Iris pigment epithelial cell (primary cell): ENCODE measurements around the gene RBM20.

ENCODE experiments used
- DNase-seq: peaks from one replicate; pipeline ENCODE4 v3.0.0-alpha.2; 2011; ENCODE audit warnings: low read depth

The RBM20 gene

GRCh38 chr10:110813743-110814472, 169.8 kb downstream of the RBM20 start:
- no peak for DNase-seq

- no peak for DNase-seq
Measured at GRCh38 chr10:110815354-110816004, 171.3 kb downstream of the RBM20 start.

GRCh38 chr10:110817614-110818013, 173.5 kb downstream of the RBM20 start:
- DNase-seq, result no peak

- peak; percentile 21 for DNase-seq
Measured at GRCh38 chr10:110818311-110819256, 174.4 kb downstream of the RBM20 start.

GRCh38 chr10:110820321-110820814, 176.2 kb downstream of the RBM20 start:
- DNase-seq, result no peak

- DNase-seq, result no peak
Measured at GRCh38 chr10:110821508-110821907, 177.4 kb downstream of the RBM20 start.

DNA sequence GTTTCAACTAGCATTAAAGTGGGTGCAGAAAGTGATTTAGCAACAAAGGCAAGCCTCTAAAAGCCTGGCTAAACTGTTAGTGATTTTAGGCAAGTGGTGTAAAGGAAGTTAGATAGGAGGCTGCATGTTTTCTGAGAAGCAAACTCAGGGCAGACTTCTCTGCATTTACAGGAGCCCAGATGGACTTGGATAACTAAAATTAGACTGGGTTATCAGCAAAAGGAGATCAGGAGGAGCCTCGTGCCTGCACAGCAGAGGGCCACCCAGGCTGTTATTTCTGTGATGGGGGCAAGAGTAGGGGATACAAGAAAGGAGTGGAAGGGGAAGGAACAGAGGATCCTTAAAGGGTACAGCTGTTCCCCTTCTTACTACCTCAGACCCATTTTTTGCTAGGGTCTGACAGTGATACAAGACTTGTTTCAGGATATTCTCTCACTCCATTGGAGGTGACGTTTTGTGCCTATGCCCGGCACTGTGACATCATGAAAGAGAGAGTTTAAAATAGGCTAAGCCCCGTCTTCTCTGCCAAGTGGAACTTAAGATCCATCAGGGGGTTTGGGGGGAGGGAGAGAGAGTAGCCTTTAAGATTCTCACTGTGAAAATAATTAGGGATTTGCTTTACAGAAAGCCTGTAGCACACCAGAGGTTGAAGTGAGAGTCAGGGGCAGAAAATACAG, 178.0 kb downstream of the RBM20 start:
- no peak for DNase-seq

DNA sequence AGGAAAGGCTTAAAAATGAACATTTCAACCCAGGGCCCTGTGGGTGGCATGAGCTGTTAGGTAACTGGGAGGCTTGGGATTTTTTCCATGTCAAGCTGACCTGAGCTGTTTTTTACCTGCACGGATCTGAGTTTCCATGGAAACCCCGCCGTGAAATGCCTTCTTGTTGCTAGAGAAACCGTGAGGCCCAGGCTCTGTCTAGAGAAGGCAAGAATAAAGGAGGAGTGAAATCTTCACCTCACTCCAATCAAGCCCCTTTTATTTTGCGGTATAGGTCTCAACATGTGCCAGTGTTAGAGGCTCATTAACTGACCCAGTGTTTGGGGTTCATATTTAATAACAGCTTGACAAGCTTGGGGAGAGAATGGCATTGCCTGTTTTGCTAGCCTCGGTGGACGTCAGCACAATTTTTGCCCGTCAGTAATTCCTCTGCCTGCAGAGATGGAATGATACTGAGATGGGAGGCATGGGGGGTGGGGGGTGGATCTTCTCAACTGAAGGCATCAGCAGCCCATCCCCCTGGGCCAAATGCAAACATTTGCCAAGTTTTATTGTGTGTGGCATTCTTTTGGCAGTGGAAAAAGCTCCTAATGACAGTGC, 178.7 kb downstream of the RBM20 start:
- no peak for DNase-seq

GRCh38 chr10:110824152-110824441, 180.0 kb downstream of the RBM20 start:
- DNase-seq, result no peak

- no peak for DNase-seq
Measured at GRCh38 chr10:110824660-110825059, 180.5 kb downstream of the RBM20 start.

DNA sequence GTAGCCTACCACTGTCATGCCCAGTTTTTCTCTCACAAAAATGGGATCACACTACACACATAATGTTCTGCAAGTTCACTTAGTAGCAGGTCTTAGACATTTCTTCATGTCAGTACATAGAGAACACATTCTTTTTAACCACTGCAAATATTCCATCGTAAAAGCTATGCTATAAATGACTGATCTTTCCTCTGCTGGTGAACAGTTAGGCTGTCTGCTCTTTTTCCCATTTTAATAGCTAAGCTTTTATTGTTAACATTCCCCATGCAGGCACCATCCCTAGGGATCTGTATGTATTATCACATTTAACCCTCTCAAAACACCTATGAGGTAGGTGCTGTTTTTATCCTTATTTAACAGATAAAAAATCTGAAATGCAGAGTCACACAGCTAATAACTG, 181.4 kb downstream of the RBM20 start:
- no peak for DNase-seq

DNA sequence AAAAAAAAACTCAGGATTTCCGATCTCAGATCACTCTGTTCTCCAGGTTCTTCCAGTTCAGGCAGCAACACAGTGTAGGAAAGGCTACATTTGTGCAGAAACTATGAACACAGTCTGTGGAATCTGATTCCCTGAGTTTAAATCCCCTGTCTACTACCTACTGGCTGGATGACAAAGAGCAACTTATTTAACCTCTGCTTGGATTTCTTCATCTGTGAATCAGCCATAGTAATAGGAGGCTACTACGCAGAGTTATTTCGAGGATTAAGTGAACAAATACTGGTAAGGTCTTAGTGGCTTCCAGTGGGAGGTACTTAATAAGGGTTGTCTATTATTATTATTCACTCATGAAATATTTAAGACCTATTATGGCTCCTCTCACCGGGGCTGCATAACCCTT, 183.3 kb downstream of the RBM20 start:
- peak; percentile 95 for DNase-seq

DNA sequence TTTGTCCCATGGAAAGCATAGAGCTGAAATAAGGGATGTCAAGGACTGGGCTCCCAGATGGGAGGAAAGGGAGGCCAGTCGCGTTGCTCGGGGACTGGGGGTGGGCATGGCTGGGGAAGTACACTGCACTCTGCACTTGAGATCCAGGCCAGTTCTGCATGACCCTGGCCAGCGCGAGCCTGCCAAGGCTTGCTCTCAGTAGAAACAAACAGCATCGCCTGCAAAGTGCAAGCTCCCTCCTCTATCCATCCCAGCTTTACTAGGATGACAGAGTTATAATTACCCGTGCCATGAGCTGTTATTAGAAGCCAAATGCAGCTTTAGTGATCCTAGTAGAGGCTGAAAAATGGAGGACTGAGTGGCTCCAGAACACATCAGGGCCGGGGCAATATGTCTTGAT, 183.7 kb downstream of the RBM20 start:
- DNase-seq, result peak; percentile 13

GRCh38 chr10:110828525-110828924, 184.4 kb downstream of the RBM20 start:
- DNase-seq, result no peak

DNA sequence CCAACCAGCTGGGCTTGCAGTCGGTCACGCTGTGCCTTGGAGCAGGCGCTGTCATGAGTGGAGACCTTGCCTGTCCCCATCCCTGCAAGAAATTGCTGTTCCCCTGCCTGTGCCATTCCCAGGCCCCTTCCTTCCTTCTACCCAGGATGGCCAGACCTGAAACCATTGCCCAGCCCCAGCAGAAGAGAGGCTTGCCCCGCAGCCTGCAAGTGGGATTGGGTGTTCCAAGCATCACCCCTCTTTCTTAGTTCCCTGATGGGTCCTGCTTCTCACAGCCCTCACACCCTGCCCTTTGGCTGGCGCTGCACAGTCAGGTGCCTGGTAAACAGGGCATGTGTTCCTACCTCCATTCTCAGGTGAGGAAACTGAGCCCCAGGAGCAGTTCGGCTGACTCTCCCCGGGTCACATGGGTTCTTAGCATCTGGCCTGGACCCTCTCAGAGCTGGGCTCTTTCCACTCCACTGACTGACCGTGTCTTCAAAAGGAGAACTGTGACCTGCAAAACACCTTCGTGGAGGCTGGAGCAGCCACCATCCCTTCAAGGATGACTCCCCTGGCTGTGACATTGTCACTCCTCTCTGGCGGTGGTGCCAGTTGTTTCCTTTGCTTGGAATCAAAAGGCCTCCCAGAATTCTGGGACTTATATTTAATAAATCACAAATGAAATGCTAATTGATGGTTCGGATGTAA, 185.7 kb downstream of the RBM20 start:
- DNase-seq, result no peak

DNA sequence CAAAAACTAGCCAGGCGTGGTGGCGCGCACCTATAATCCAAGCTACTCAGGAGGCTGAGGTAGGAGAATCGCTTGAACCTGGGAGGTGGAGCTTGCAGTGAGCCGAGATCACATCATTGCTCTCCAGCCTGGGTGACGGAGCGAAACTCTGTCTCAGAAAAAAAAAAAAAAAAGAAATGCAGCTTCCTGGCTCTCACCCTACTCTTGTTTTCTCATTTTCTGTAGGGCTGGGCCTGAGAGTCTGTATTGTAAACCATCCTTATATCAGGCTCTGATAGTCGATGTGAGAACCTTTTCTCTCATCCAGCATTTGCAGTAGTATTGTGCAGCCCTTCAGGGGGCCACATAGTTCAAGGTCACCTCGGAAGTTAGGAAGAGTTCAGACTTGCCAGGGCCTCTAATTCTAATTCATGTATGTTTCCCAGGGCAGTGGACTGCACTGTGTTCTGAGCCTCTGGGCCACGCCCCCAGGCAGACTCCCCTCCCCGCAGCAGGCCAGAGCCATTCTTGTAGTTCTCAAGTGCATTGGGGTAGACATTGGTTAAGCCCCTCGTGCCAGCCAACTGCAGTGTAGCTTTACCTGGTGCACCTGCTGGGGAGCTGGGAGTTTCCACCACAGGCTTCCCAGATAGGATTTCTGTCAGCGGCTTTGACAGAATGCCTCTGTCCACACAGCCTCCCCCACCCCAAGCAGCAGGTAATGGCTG, 189.3 kb downstream of the RBM20 start:
- no peak for DNase-seq

DNA sequence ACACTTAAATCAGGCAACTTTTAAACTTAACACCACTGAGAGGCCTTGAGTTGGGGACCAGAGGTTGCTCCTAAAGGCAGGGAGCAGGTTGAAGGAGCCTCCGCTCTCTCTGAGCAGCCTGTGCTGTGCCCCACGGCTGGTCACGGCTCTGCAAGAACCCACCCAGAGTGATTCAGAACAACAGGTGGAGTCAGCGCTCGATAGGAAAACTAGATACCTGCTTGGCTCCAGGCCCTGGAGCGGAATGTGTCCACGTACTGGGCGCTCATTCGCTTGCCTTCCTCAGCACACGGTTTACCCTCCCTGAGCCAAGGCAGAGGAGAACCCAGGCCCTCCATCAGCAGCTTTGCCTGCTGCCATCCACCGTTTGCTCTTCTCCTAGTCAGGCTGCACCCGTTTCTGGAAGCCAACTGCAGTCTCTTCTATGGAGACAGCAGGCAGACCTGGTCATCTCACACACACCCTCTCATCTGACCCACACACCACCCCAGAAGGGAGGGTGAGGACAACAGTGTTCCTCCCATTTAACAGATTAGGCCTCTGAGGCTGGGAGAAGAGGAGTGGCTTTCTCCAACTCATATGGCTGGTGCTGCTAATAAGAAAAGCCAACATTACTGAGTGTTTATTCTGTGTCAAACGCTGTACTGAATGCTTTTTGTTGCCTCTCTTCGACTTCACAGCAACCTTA, 189.9 kb downstream of the RBM20 start:
- DNase-seq, result no peak

GRCh38 chr10:110834629-110835301, 190.6 kb downstream of the RBM20 start:
- peak; percentile 43 for DNase-seq

DNA sequence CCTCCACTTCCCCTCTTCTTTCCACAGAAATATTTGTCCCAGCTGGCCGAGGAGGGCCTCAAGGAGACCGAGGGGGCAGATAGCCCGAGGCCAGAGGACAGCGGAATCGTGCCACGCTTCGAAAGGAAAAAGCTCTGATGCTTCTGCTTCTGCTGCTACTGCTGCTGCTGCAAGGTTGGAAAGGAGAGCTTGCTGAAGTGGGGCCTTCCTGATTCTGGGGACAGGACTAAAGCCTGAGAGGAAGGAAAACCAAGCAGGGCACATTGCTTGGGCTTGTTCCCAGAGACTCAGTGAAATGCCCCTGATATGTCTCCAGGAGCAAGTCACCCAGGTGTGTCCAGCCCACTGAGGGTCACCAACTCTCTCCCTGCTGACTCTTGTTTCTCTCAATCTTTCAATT, 191.7 kb downstream of the RBM20 start:
- no peak for DNase-seq
